Measurements from ENCODE around the gene KRT80. TPM values are rescaled to one million over a fixed set of nuclear protein-coding genes. Genes with fewer than 3 reads are reported as not detected.
A peak's percentile ranks its signal among the peaks of the same experiment; 100 is the strongest.

KRT80 gene
- total and polyA plus RNA-seq, 2 donors (not counting 3 experiments of a cell fraction or from before 2014, with no cell fraction given): 13.6 to 23.7 TPM

DNA sequence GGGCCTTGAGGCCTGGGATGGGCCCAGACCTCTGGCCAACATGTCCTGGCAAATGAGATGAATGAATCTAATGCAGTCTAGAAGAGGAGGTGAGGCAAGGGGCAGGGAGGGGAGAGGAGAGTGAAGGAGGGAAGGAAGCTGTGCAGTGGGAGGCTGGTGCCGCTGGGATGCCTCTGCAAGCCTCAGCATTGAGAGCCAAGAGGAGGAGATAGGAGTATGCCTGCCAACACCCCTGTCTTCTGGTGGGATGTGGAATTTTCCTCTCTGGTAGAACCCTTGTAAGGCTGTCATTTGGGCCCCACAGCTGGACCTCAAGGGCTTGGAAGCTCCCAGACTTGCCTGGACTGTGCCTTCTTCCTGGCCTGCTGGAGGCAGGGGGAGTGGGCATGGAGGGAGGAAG is 21.9 kb downstream of the KRT80 start:
- TSS peak; percentile 27 for BruUV-seq (replicated peaks)
- CTCF ChIA-PET: interaction anchor here (1.1 to 6.1 kb wide), 3 partner anchors 35 to 110 kb away, joined by 3 to 39 read pairs (median 10); no protein-coding TSS in a partner anchor
- Histone ChIP-seq H3K4me1 (ENCODE audit: control insufficient read depth, extremely low read depth, insufficient read depth, low read length) (peaks cover 6% of the 10 kb centered on the region), H3K4me3 (replicated peaks in 1 of 3; ENCODE audit: insufficient read depth in 1 of 3, low read depth in 1 of 3, low read length in 3 of 3) (no peak overlapping the region), H3K27ac (ENCODE audit: insufficient read depth, low read depth, low read length) (no peak overlapping the region), H3K9me1 (replicated peaks; ENCODE audit: control insufficient read depth, extremely low read depth, insufficient read depth, low read length) (no peaks in the 10 kb centered on the region), H3K9ac (replicated peaks; ENCODE audit: extremely low read depth, insufficient read depth, low read length) (no peak overlapping the region), H3K4me2 (ENCODE audit: insufficient read depth, low read length) (no peak overlapping the region), H2AFZ (ENCODE audit: low read depth, low read length) (no peak overlapping the region), H4K20me1 (replicated peaks; ENCODE audit: control insufficient read depth, extremely low read depth, insufficient read depth, low read length) (no peaks in the 10 kb centered on the region), H3K36me3 (ENCODE audit: control insufficient read depth in 2 of 2, extremely low read depth in 1 of 2, insufficient read depth in 2 of 2, low read length in 2 of 2) (no peaks in the 10 kb centered on the region), H3K27me3 (ENCODE audit: control insufficient read depth in 2 of 2, insufficient read depth in 2 of 2, low read length in 2 of 2) (no peaks in the 10 kb centered on the region), H3K79me2 (ENCODE audit: control insufficient read depth, insufficient read depth, low read length) (no peaks in the 10 kb centered on the region), H3K9me3 (replicated peaks; ENCODE audit: control insufficient read depth, insufficient read depth, low read length) (no peaks in the 10 kb centered on the region)
- DNase-seq (ENCODE audit: low read depth, low spot score) (no peak), FAIRE-seq (no peak)
- dilution Hi-C loops (cut with MboI; ENCODE audit: extremely low pct_ligation_motif_present, low sequenced_read_pairs): no loop called here
- TF ChIP-seq, protein P1, sequence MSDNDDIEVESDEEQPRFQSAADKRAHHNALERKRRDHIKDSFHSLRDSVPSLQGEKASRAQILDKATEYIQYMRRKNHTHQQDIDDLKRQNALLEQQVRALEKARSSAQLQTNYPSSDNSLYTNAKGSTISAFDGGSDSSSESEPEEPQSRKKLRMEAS (IDR thresholded peaks at IDR 0.05; ENCODE audit: insufficient read depth, insufficient read length): no peak
- no peak for TF ChIP-seq JUN (IDR thresholded peaks at IDR 0.05; ENCODE audit: borderline replicate concordance, insufficient read depth, insufficient read length, low read depth)
- TF ChIP-seq GATA2 (IDR thresholded peaks at IDR 0.05; ENCODE audit: insufficient read depth, insufficient read length, low read depth, low read length): no peak
- TF ChIP-seq POLR2AphosphoS5 (IDR thresholded peaks at IDR 0.05; ENCODE audit: insufficient read depth, low read depth, low read length): no peak
- TF ChIP-seq MYC (IDR thresholded peaks at IDR 0.05; ENCODE audit: low read depth, low read length): no peak
- TF ChIP-seq POLR2A (IDR thresholded peaks at IDR 0.05; ENCODE audit: low read depth, low read length): no peak
- TF ChIP-seq, protein P2, sequence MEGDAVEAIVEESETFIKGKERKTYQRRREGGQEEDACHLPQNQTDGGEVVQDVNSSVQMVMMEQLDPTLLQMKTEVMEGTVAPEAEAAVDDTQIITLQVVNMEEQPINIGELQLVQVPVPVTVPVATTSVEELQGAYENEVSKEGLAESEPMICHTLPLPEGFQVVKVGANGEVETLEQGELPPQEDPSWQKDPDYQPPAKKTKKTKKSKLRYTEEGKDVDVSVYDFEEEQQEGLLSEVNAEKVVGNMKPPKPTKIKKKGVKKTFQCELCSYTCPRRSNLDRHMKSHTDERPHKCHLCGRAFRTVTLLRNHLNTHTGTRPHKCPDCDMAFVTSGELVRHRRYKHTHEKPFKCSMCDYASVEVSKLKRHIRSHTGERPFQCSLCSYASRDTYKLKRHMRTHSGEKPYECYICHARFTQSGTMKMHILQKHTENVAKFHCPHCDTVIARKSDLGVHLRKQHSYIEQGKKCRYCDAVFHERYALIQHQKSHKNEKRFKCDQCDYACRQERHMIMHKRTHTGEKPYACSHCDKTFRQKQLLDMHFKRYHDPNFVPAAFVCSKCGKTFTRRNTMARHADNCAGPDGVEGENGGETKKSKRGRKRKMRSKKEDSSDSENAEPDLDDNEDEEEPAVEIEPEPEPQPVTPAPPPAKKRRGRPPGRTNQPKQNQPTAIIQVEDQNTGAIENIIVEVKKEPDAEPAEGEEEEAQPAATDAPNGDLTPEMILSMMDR (IDR thresholded peaks at IDR 0.05; ENCODE audit: extremely low read depth in 1 of 2, insufficient read depth in 1 of 2, low read depth in 1 of 2, low read length in 2 of 2): no peak
- no peak for TF ChIP-seq EZH2 (IDR thresholded peaks at IDR 0.05; ENCODE audit: borderline replicate concordance, low read depth, low read length, severe bottlenecking)
- TF ChIP-seq FOS (IDR thresholded peaks at IDR 0.05; ENCODE audit: borderline replicate concordance, insufficient read depth, low read length): no peak
- intact Hi-C loops (cut with micrococcal nuclease): no loop called here
- POLR2A ChIA-PET: no interaction called here

Measured in endothelial cell of umbilical vein (primary cell).